Measurements from ENCODE around the gene ANO10. TPM values are rescaled to one million over a fixed set of nuclear protein-coding genes. Genes with fewer than 3 reads are reported as not detected.

ANO10 gene
- total RNA-seq, 6 experiments from 2014 or later: 10.5 to 24.1 (median 13.6) TPM

DNA sequence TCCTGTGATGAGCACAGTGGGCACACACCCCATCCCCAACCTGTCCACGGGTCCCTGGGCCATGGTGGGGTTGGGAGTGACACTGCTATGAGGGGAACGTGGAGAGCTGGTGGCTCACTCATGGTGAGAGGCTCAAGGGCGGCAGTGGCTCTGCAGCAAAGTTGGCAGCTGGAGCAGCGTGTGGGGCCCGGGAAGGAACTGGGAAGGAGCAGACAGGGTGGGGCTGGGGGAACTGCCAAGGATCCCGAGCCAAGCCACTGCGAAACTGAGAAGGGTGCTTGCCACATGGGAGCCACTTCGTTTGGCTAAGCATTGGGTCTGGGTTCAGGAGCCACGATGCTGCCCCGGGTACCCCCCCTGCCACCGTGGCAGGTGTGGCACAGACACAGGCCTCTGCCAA is 255.3 kb downstream of the ANO10 start:
- TF ChIP-seq POLR2A (IDR thresholded peaks at IDR 0.05): no peak
- TF ChIP-seq CTCF (IDR thresholded peaks at IDR 0.05): no peak
- Histone ChIP-seq H3K4me3 (no peak overlapping the region), H3K27me3 (no peaks in the 10 kb centered on the region), H3K9me3 (no peaks in the 10 kb centered on the region), H3K36me3 (no peaks in the 10 kb centered on the region), H3K4me1 (no peaks in the 10 kb centered on the region), H3K27ac (no peak overlapping the region)
- no CpG with 5 or more reads among the region's 11 CpGs for WGBS (ENCODE audit: insufficient coverage, low coverage, low lambda C conversion rate, missing lambda C conversion rate)
- DNase-seq (no peak), ATAC-seq (no peak)
- intact Hi-C loops (cut with DNase I): no loop called here

GRCh38 chr3:43365601-43366305 is 256.1 kb downstream of the ANO10 start:
- ATAC-seq: no peak
- no peak for TF ChIP-seq CTCF (IDR thresholded peaks at IDR 0.05)
- Histone ChIP-seq H3K4me1 (no peaks in the 10 kb centered on the region), H3K4me3 (no peak overlapping the region), H3K9me3 (no peaks in the 10 kb centered on the region), H3K27ac (no peak overlapping the region), H3K27me3 (no peaks in the 10 kb centered on the region), H3K36me3 (no peaks in the 10 kb centered on the region)
- intact Hi-C loops (cut with DNase I): no loop called here
- 96% methylated on average over 4 of the region's 12 CpGs for WGBS (ENCODE audit: insufficient coverage, low coverage, low lambda C conversion rate, missing lambda C conversion rate)
- DNase-seq: no peak

DNA sequence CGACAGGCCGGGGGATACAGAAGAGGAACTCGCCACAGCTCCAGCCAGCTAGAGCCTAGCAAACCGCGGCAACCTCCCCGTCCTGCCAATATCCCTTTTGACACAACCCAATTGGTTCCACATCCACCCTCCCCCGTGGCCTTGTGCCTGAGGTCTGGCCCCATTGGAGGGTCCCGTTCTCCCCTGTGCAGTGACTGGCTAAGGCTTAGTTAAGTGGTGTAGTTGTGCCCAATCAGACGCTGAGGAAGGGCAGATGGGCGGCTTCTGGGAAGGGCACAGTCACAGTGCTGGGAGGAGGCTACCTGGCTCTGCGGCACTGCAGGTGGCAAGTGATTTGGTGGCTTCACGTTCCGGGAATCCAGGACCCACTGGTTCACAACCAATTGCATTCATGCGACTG is 256.9 kb downstream of the ANO10 start:
- WGBS (ENCODE audit: insufficient coverage, low coverage, low lambda C conversion rate, missing lambda C conversion rate): 96% methylated on average over 4 of the region's 14 CpGs

GRCh38 chr3:43364494-43364893 is 257.3 kb downstream of the ANO10 start:
- no peaks in the 10 kb centered on the region for H3K27me3 ChIP-seq
- intact Hi-C loops (cut with DNase I): no loop called here
- no CpG with 5 or more reads among the region's 14 CpGs for WGBS (ENCODE audit: insufficient coverage, low coverage, low lambda C conversion rate, missing lambda C conversion rate)
- no peak overlapping the region for H3K4me3 ChIP-seq
- no peak for ATAC-seq
- H3K4me1 ChIP-seq: no peaks in the 10 kb centered on the region
- no peak for TF ChIP-seq POLR2A (IDR thresholded peaks at IDR 0.05)
- no peak for TF ChIP-seq CTCF (IDR thresholded peaks at IDR 0.05)
- no peak for DNase-seq
- no peaks in the 10 kb centered on the region for H3K9me3 ChIP-seq
- no peak overlapping the region for H3K27ac ChIP-seq
- no peaks in the 10 kb centered on the region for H3K36me3 ChIP-seq

More for the DNA sequence above, 256.9 kb downstream of the ANO10 start:
- Histone ChIP-seq H3K27ac (no peak overlapping the region), H3K27me3 (no peaks in the 10 kb centered on the region), H3K4me1 (no peaks in the 10 kb centered on the region), H3K9me3 (no peaks in the 10 kb centered on the region), H3K4me3 (no peak overlapping the region), H3K36me3 (no peaks in the 10 kb centered on the region)
- TF ChIP-seq CTCF (IDR thresholded peaks at IDR 0.05): no peak
- no peak for TF ChIP-seq POLR2A (IDR thresholded peaks at IDR 0.05)
- intact Hi-C loops (cut with DNase I): no loop called here
- ATAC-seq (no peak), DNase-seq (no peak)
